Measurements from ENCODE around the gene SLC9A8.
"Not testable (repeated sequence)": the region's sequence is repeated elsewhere in the genome, so short reads cannot be mapped to it uniquely, and the experiment has no call there.

Gene SLC9A8

DNA sequence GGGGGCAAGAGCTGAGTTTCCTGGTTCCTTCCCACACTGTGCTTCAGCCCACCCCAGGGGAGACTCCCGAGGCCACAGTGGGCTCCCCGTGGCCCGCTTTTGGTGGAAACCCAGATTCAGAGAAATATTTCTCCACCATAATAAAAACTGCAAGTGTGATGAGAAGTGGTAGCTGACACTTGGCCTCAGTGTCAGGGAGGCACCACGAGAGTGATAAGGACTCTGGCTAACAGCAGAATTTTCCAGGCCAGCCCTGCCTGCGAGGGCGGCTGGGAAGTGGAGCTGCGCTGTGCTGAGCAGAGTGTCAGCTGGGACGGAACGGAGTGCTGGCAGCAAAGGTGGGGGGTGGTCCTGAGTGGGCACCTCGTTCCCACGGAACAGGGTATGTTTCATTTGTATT, 80.2 kb downstream of the SLC9A8 start:
- Histone ChIP-seq H3K9me3 (replicated peaks; ENCODE audit: insufficient read depth, low read length) (no peaks in the 10 kb centered on the region), H3K36me3 (replicated peaks; ENCODE audit: insufficient read depth, low read length) (no peaks in the 10 kb centered on the region), H3K9me2 (replicated peaks; ENCODE audit: insufficient read depth, low read length) (no peaks in the 10 kb centered on the region), H2AFZ (ENCODE audit: low read length) (no peak overlapping the region), H3K27ac (ENCODE audit: low read length) (no peak overlapping the region), H3F3A (ENCODE audit: insufficient read depth, low read length) (no peaks in the 10 kb centered on the region), H4K20me1 (ENCODE audit: insufficient read depth, low read length) (no peaks in the 10 kb centered on the region), H3K4me2 (ENCODE audit: low read depth, low read length) (no peak overlapping the region), H3K27me3 (replicated peaks; ENCODE audit: insufficient read depth, low read length) (no peaks in the 10 kb centered on the region), H3K79me2 (ENCODE audit: low read length) (no peaks in the 10 kb centered on the region), H3K4me1 (ENCODE audit: low read length) (no peaks in the 10 kb centered on the region), H3K4me3 (ENCODE audit: low read length) (no peak overlapping the region), H3K9ac (ENCODE audit: low read length) (no peak overlapping the region)
- no peak for DNase-seq
- TF ChIP-seq EZH2 (optimal IDR thresholded peaks at IDR 0.05; ENCODE audit: low read depth, low read length) (no peak), EZH2phosphoT487 (IDR thresholded peaks at IDR 0.05; ENCODE audit: low read length) (no peak)
- TF ChIP-seq, protein P1, sequence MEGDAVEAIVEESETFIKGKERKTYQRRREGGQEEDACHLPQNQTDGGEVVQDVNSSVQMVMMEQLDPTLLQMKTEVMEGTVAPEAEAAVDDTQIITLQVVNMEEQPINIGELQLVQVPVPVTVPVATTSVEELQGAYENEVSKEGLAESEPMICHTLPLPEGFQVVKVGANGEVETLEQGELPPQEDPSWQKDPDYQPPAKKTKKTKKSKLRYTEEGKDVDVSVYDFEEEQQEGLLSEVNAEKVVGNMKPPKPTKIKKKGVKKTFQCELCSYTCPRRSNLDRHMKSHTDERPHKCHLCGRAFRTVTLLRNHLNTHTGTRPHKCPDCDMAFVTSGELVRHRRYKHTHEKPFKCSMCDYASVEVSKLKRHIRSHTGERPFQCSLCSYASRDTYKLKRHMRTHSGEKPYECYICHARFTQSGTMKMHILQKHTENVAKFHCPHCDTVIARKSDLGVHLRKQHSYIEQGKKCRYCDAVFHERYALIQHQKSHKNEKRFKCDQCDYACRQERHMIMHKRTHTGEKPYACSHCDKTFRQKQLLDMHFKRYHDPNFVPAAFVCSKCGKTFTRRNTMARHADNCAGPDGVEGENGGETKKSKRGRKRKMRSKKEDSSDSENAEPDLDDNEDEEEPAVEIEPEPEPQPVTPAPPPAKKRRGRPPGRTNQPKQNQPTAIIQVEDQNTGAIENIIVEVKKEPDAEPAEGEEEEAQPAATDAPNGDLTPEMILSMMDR (IDR thresholded peaks at IDR 0.05; ENCODE audit: low read length) = no peak

GRCh38 chr20:49893242-49894072, 80.8 kb downstream of the SLC9A8 start:
- Histone ChIP-seq H3F3A (ENCODE audit: insufficient read depth, low read length) (no peaks in the 10 kb centered on the region), H3K79me2 (ENCODE audit: low read length) (no peaks in the 10 kb centered on the region), H3K27ac (ENCODE audit: low read length) (no peak overlapping the region), H3K9ac (ENCODE audit: low read length) (no peak overlapping the region), H3K36me3 (replicated peaks; ENCODE audit: insufficient read depth, low read length) (no peaks in the 10 kb centered on the region), H2AFZ (ENCODE audit: low read length) (no peak overlapping the region), H3K9me3 (replicated peaks; ENCODE audit: insufficient read depth, low read length) (no peaks in the 10 kb centered on the region), H4K20me1 (ENCODE audit: insufficient read depth, low read length) (no peaks in the 10 kb centered on the region), H3K27me3 (replicated peaks; ENCODE audit: insufficient read depth, low read length) (no peaks in the 10 kb centered on the region), H3K4me1 (ENCODE audit: low read length) (no peaks in the 10 kb centered on the region), H3K4me3 (ENCODE audit: low read length) (no peak overlapping the region; the same call in 1 of the 2 replicates), H3K9me2 (replicated peaks; ENCODE audit: insufficient read depth, low read length) (no peaks in the 10 kb centered on the region), H3K4me2 (ENCODE audit: low read depth, low read length) (no peak overlapping the region)
- TF ChIP-seq EZH2 (optimal IDR thresholded peaks at IDR 0.05; ENCODE audit: low read depth, low read length) (no peak), EZH2phosphoT487 (IDR thresholded peaks at IDR 0.05; ENCODE audit: low read length) (no peak)
- TF ChIP-seq, protein P1 (IDR thresholded peaks at IDR 0.05; ENCODE audit: low read length) = no peak
- no peak for DNase-seq

DNA sequence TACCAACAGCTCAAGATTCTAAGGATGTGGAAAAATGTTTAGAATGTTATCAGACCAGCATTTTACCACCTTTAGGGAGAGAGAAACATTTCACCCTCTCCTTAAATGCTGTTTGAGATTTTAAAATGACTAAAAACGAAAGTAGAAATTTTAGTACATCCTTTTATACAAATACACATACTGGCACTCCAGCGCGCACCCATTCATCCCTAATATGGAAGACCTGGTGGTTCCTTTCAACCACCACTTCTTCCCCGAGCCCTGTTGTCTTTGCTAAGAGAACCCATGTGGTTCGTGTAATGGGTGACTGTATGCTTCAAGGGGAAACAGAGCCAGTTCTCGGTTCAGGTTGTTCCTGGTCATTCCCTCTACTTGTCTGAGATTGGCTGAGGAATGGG, 81.4 kb downstream of the SLC9A8 start:
- DNase-seq = no peak
- H3K9ac ChIP-seq (ENCODE audit: low read length) = no peak overlapping the region
- H3K27ac ChIP-seq (ENCODE audit: low read length) = no peak overlapping the region
- no peak overlapping the region for H3K4me3 ChIP-seq (ENCODE audit: low read length)
- H3K4me1 ChIP-seq (ENCODE audit: low read length) = no peaks in the 10 kb centered on the region
- no peak for TF ChIP-seq EZH2phosphoT487 (IDR thresholded peaks at IDR 0.05; ENCODE audit: low read length)
- no peak for TF ChIP-seq EZH2 (optimal IDR thresholded peaks at IDR 0.05; ENCODE audit: low read depth, low read length)
- TF ChIP-seq, protein P1 (IDR thresholded peaks at IDR 0.05; ENCODE audit: low read length) = no peak
- H2AFZ ChIP-seq (ENCODE audit: low read length) = no peak overlapping the region
- no peaks in the 10 kb centered on the region for H3K9me3 ChIP-seq (replicated peaks; ENCODE audit: insufficient read depth, low read length)
- H4K20me1 ChIP-seq (ENCODE audit: insufficient read depth, low read length) = no peaks in the 10 kb centered on the region
- no peaks in the 10 kb centered on the region for H3K27me3 ChIP-seq (replicated peaks; ENCODE audit: insufficient read depth, low read length)
- H3K4me2 ChIP-seq (ENCODE audit: low read depth, low read length) = no peak overlapping the region
- no peaks in the 10 kb centered on the region for H3F3A ChIP-seq (ENCODE audit: insufficient read depth, low read length)
- no peaks in the 10 kb centered on the region for H3K36me3 ChIP-seq (replicated peaks; ENCODE audit: insufficient read depth, low read length)
- no peaks in the 10 kb centered on the region for H3K79me2 ChIP-seq (ENCODE audit: low read length)
- no peaks in the 10 kb centered on the region for H3K9me2 ChIP-seq (replicated peaks; ENCODE audit: insufficient read depth, low read length)

DNA sequence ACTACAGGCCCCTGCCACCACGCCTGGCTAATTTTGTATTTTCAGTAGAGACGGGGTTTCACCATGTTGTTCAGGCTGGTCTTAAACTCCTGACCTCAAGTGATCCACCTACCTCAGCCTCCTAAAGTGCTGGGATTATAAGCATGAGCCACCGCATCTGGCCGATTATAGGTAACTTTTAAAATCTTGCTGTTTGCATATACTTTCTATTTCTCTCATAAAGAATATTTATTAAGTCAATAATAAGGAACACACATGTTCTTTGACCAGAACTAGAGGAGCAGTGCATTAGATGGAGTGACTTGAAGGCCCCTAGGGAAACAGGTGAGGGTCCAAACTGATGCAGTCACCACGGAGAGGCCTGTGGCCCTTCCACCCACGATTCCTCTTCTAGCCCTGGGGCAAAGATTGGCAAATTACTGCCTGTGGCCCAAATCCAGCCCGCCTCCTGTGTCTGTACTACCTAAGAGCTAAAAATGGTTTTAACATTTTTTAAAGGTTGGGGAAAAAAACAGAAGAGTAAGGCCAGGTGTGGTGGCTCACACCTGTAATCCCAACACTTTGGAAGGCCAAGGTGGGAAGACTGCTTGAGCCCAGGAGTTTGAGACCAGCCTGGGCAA, 83.0 kb downstream of the SLC9A8 start:
- DNase-seq; H3K4me3 ChIP-seq (ENCODE audit: low read length); H3K9me3 ChIP-seq (replicated peaks; ENCODE audit: insufficient read depth, low read length); H2AFZ ChIP-seq (ENCODE audit: low read length); H3K27me3 ChIP-seq (replicated peaks; ENCODE audit: insufficient read depth, low read length); H3K9me2 ChIP-seq (replicated peaks; ENCODE audit: insufficient read depth, low read length); H3K4me2 ChIP-seq (ENCODE audit: low read depth, low read length); H3K4me1 ChIP-seq (ENCODE audit: low read length); H3K36me3 ChIP-seq (replicated peaks; ENCODE audit: insufficient read depth, low read length); H4K20me1 ChIP-seq (ENCODE audit: insufficient read depth, low read length); H3K9ac ChIP-seq (ENCODE audit: low read length); H3F3A ChIP-seq (ENCODE audit: insufficient read depth, low read length); H3K27ac ChIP-seq (ENCODE audit: low read length); H3K79me2 ChIP-seq (ENCODE audit: low read length): not testable (repeated sequence)

Data from MM.1S (cell line).